OCI-LY3 (cell line): ENCODE data around the gene HECTD1.
A peak's percentile ranks its signal among the peaks of the same experiment; 100 is the strongest.

ENCODE experiments used
- H2AFZ ChIP-seq: fragments of 200-600, 300-600 bp; shearing (Covaris generic); 2 replicates; pipeline ENCODE4 v1.6.0; 2014; ENCODE audit warnings: antibody characterized with exemption, low read depth, low read length
- H3K27ac ChIP-seq: fragments of 200-600, 300-600 bp; sonication (generic); 2 replicates; pipeline ENCODE4 v1.5.1; 2014; ENCODE audit warnings: mild to moderate bottlenecking, low read length, moderate library complexity, mixed read lengths
- H3K27me3 ChIP-seq: fragments of 200-600, 300-600 bp; sonication (generic); 2 replicates; pipeline ENCODE4 v1.6.1; 2014; ENCODE audit warnings: low read depth, low read length, mixed read lengths
- H3K36me3 ChIP-seq: fragments of 200-600, 300-600 bp; sonication (generic); replicated peaks from 2 replicates; pipeline ENCODE3; 2014; ENCODE audit warnings: low read depth, low read length, mixed read lengths
- H3K4me1 ChIP-seq: fragments of 300-600, 200-600 bp; sonication (generic); 2 replicates; pipeline ENCODE4 v1.6.1; 2014; ENCODE audit warnings: low read length, mixed read lengths
- H3K4me2 ChIP-seq: fragments of 200-600, 300-600 bp; sonication (generic); 2 replicates; pipeline ENCODE4 v1.6.1; 2014; ENCODE audit warnings: low read length, mixed read lengths
- H3K4me3 ChIP-seq: fragments of 300-600, 200-600 bp; sonication (generic); 2 replicates; pipeline ENCODE4 v1.5.1; 2014; ENCODE audit warnings: antibody characterized with exemption, mild to moderate bottlenecking, low read length, moderate library complexity
- H3K79me2 ChIP-seq: fragments of 300-600, 200-600 bp; shearing (Covaris generic); 2 replicates; pipeline ENCODE4 v1.6.1; 2014; ENCODE audit warnings: mild to moderate bottlenecking, low read length, mixed read lengths
- H3K9ac ChIP-seq: fragments of 300-600, 200-600 bp; shearing (Covaris generic); 2 replicates; pipeline ENCODE4 v1.6.0; 2014; ENCODE audit warnings: mild to moderate bottlenecking, low read length, moderate library complexity
- H3K9me3 ChIP-seq: fragments of 200-600, 300-600 bp; shearing (Covaris generic); 2 replicates; pipeline ENCODE4 v1.6.1; 2014; ENCODE audit warnings: low read length, mixed read lengths; ENCODE audit not compliant: insufficient read depth
- H4K20me1 ChIP-seq: fragments of 200-600, 300-600 bp; sonication (generic); 2 replicates; pipeline ENCODE4 v1.6.1; 2016; ENCODE audit warnings: low read length, mixed read lengths; ENCODE audit not compliant: insufficient read depth
- CTCF ChIP-seq: fragments of 200-600, 300-600 bp; sonication (generic); IDR thresholded peaks from 2 replicates; pipeline ENCODE4 v1.5.1; 2014; ENCODE audit warnings: antibody characterized with exemption, low read length, low read depth
- EZH2phosphoT487 ChIP-seq: fragments of 200-600 bp; shearing (Covaris generic); IDR thresholded peaks from 2 replicates; pipeline ENCODE4 v1.6.1; 2018; ENCODE audit warnings: antibody characterized with exemption, mixed run types, low read depth

HECTD1 gene

GRCh38 chr14:31084385-31084784 lies 123.2 kb downstream of the HECTD1 start:
- Histone ChIP-seq H4K20me1 (no peaks in the 10 kb centered on the region; the same call in 1 of the 2 replicates), H3K4me2 (peak overlapping the region; percentile 40), H3K27me3 (no peaks in the 10 kb centered on the region), H3K4me1 (peaks cover 10% of the 10 kb centered on the region), H3K9ac (no peak overlapping the region), H3K27ac (no peak overlapping the region), H3K4me3 (no peak overlapping the region), H3K79me2 (no peaks in the 10 kb centered on the region), H2AFZ (peak overlapping the region; percentile 63), H3K9me3 (no peaks in the 10 kb centered on the region), H3K36me3 (no peaks in the 10 kb centered on the region)
- TF ChIP-seq EZH2phosphoT487 (no peak), CTCF (peak; percentile 22)

GRCh38 chr14:31083781-31084180 lies 123.8 kb downstream of the HECTD1 start:
- TF ChIP-seq CTCF (no peak), EZH2phosphoT487 (no peak)
- H3K27ac ChIP-seq, result no peak overlapping the region

DNA sequence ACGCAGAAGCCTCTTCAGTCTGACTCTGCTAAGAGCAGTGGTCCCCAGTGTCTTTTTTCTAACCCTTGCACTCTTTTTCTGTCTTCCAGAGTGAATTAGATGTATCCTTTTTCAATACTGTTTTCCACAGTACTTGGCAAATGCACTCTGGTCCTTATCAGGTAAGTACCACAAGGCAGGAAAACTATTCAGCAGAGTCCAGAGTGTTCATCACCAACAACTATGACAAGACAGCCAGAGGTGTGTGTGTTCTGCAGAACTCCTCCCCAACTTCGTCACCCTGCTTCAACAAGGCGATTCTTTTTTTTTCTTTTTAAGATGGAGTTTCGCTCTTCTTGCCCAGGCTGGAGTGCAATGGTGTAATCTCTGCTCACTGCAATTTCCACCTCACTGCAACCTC lies 127.1 kb downstream of the HECTD1 start:
- H3K4me2 ChIP-seq, result no peak overlapping the region

More at GRCh38 chr14:31083781-31084180, 123.8 kb downstream of the HECTD1 start:
- no peak overlapping the region for H3K4me3 ChIP-seq
- peak overlapping the region; percentile 63; the same call in 1 of the 2 replicates for H2AFZ ChIP-seq
- H3K9me3 ChIP-seq, result no peaks in the 10 kb centered on the region
- peak overlapping the region; percentile 40 for H3K4me2 ChIP-seq
- H3K79me2 ChIP-seq, result no peaks in the 10 kb centered on the region
- H3K27me3 ChIP-seq, result no peaks in the 10 kb centered on the region
- H3K36me3 ChIP-seq, result no peaks in the 10 kb centered on the region
- no peaks in the 10 kb centered on the region; the same call in 1 of the 2 replicates for H4K20me1 ChIP-seq
- H3K9ac ChIP-seq, result no peak overlapping the region
- H3K4me1 ChIP-seq, result peaks cover 10% of the 10 kb centered on the region

DNA sequence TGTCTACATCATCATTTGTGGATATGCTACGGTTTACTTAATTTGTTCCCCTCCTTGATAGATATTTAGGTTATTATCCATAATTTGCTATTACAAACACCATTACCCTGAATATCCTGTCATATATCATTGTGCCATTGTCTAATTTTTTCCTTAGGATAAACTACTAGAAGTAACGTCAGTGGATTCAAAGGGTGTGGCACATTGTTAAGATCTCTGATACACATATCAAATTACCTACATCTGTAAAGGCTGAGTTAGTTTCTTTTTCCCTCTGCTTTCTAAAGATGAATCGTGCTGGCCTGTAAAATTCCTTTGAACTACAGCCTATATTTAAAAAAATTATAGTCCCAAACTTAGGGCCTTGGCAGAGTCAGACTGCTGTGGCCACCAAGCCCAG lies 127.5 kb downstream of the HECTD1 start:
- no peak for TF ChIP-seq EZH2phosphoT487
- TF ChIP-seq CTCF, result no peak
- Histone ChIP-seq H3K4me2 (no peak overlapping the region), H2AFZ (no peak overlapping the region), H3K36me3 (no peaks in the 10 kb centered on the region), H3K9me3 (no peaks in the 10 kb centered on the region), H3K4me3 (no peak overlapping the region), H3K79me2 (no peaks in the 10 kb centered on the region), H4K20me1 (no peaks in the 10 kb centered on the region), H3K9ac (no peak overlapping the region), H3K27ac (no peak overlapping the region), H3K27me3 (no peaks in the 10 kb centered on the region), H3K4me1 (peaks cover 10% of the 10 kb centered on the region)

More for the DNA sequence above, 127.1 kb downstream of the HECTD1 start:
- no peak overlapping the region for H2AFZ ChIP-seq
- no peak overlapping the region for H3K4me3 ChIP-seq
- no peaks in the 10 kb centered on the region for H3K79me2 ChIP-seq
- H3K4me1 ChIP-seq, result peaks cover 10% of the 10 kb centered on the region
- no peaks in the 10 kb centered on the region for H3K27me3 ChIP-seq
- no peaks in the 10 kb centered on the region for H3K36me3 ChIP-seq
- TF ChIP-seq EZH2phosphoT487, result no peak
- no peak for TF ChIP-seq CTCF
- no peak overlapping the region for H3K9ac ChIP-seq
- H3K27ac ChIP-seq, result no peak overlapping the region
- H3K9me3 ChIP-seq, result no peaks in the 10 kb centered on the region
- no peaks in the 10 kb centered on the region for H4K20me1 ChIP-seq
